Lower lobe of right lung (tissue), 2 donors: Measurements from ENCODE around the gene ASB18. TPM values are rescaled to one million over a fixed set of nuclear protein-coding genes. Genes with fewer than 3 reads are reported as not detected.

Experiments used
- ATAC-seq, 2 donors: fragments of 200-7000 bp; cut with Tn5 transposase; one replicate each; pipeline ENCODE4 v1.9.1; 2020 to 2022; ENCODE audit warnings: mild to moderate bottlenecking in 2 of 2, moderate library complexity in 2 of 2
- DNase-seq: peaks from one replicate; pipeline ENCODE4 v3.0.0-alpha.2; 2020
- H3K27ac ChIP-seq: fragments of 200-600 bp; one replicate; pipeline ENCODE4 v1.8.0; 2022
- H3K27me3 ChIP-seq: fragments of 200-600 bp; one replicate; pipeline ENCODE4 v1.8.0; 2022; ENCODE audit warnings: low read depth
- H3K36me3 ChIP-seq: fragments of 200-600 bp; one replicate; pipeline ENCODE4 v1.8.0; 2022; ENCODE audit warnings: mild to moderate bottlenecking
- H3K4me1 ChIP-seq: fragments of 200-600 bp; one replicate; pipeline ENCODE4 v1.8.0; 2022
- H3K4me3 ChIP-seq: fragments of 200-600 bp; one replicate; pipeline ENCODE4 v1.8.0; 2022; ENCODE audit warnings: mild to moderate bottlenecking
- H3K9me3 ChIP-seq: fragments of 200-600 bp; one replicate; pipeline ENCODE4 v1.8.0; 2022
- CTCF ChIP-seq: fragments of 200-600 bp; IDR thresholded peaks from one replicate; pipeline ENCODE4 v1.8.0; 2022; ENCODE audit warnings: antibody characterized with exemption, mild to moderate bottlenecking
- intact Hi-C: fragments of 100-400 bp; cut with DNase I; formaldehyde crosslinking; loops from one replicate; pipeline ENCODE4 v1.11.0; 2022
- total RNA-seq: library from RNA; stranded (reverse); fragmentation: NEBNext Ultra II Directional; extraction: Animal tissue kit (Norgen Biotek cat#: 25700); gene quantifications from one replicate; pipeline ENCODE4 v1.2.1, GENCODE V29; 2021
- donor health status: DM: no; HTN: yes; CAD: no; lungs with severe emphysema.

The ASB18 gene
- total RNA-seq, 1 donor from 2014 or later, result not detected

- peaks cover 94% of the 10 kb centered on the region for H3K27me3 ChIP-seq
- H3K9me3 ChIP-seq, result no peaks in the 10 kb centered on the region
- DNase-seq, result no peak
- TF ChIP-seq CTCF, result no peak
- no peak for ATAC-seq
- H3K4me1 ChIP-seq, result peaks cover 15% of the 10 kb centered on the region
- H3K36me3 ChIP-seq, result no peaks in the 10 kb centered on the region
- no peak overlapping the region for H3K27ac ChIP-seq
- intact Hi-C loops, result loop anchor here (10.0 kb wide), 1 partner anchor 389 kb away; no protein-coding TSS in a partner anchor
- no peak overlapping the region for H3K4me3 ChIP-seq
Measured at GRCh38 chr2:236173729-236174607, 90.2 kb downstream of the ASB18 start.

GRCh38 chr2:236173036-236173728, 91.0 kb downstream of the ASB18 start:
- no peak overlapping the region for H3K4me3 ChIP-seq
- H3K4me1 ChIP-seq, result peaks cover 15% of the 10 kb centered on the region
- H3K36me3 ChIP-seq, result no peaks in the 10 kb centered on the region
- no peak for DNase-seq
- H3K27me3 ChIP-seq, result peaks cover 94% of the 10 kb centered on the region
- no peak for ATAC-seq
- intact Hi-C loops, result loop anchor here (10.0 kb wide), 1 partner anchor 388 kb away; no protein-coding TSS in a partner anchor
- TF ChIP-seq CTCF, result no peak
- no peaks in the 10 kb centered on the region for H3K9me3 ChIP-seq
- H3K27ac ChIP-seq, result no peak overlapping the region

GRCh38 chr2:236172255-236173035, 91.8 kb downstream of the ASB18 start:
- H3K4me3 ChIP-seq, result no peak overlapping the region
- ATAC-seq, result no peak
- no peak overlapping the region for H3K27ac ChIP-seq
- H3K36me3 ChIP-seq, result no peaks in the 10 kb centered on the region
- intact Hi-C loops, result loop anchor here (10.0 kb wide), 1 partner anchor 388 kb away; no protein-coding TSS in a partner anchor
- H3K4me1 ChIP-seq, result peaks cover 18% of the 10 kb centered on the region
- no peak for DNase-seq
- H3K27me3 ChIP-seq, result peaks cover 94% of the 10 kb centered on the region
- no peaks in the 10 kb centered on the region for H3K9me3 ChIP-seq
- TF ChIP-seq CTCF, result no peak

- Histone ChIP-seq H3K9me3 (no peaks in the 10 kb centered on the region), H3K36me3 (no peaks in the 10 kb centered on the region), H3K27ac (no peak overlapping the region), H3K27me3 (peaks cover 94% of the 10 kb centered on the region), H3K4me3 (no peak overlapping the region), H3K4me1 (peaks cover 24% of the 10 kb centered on the region)
- ATAC-seq, result no peak
- DNase-seq, result no peak
- intact Hi-C loops, result loop anchor here (10.0 kb wide), 1 partner anchor 387 kb away; no protein-coding TSS in a partner anchor
- no peak for TF ChIP-seq CTCF
Measured at GRCh38 chr2:236171680-236172254, 92.4 kb downstream of the ASB18 start.

GRCh38 chr2:236171181-236171679, 93.0 kb downstream of the ASB18 start:
- no peaks in the 10 kb centered on the region for H3K9me3 ChIP-seq
- DNase-seq (no peak), ATAC-seq (no peak)
- intact Hi-C loops, result loop anchor here (10.0 kb wide), 1 partner anchor 386 kb away; no protein-coding TSS in a partner anchor
- no peak overlapping the region for H3K27ac ChIP-seq
- H3K4me1 ChIP-seq, result peaks cover 30% of the 10 kb centered on the region
- TF ChIP-seq CTCF, result no peak
- no peak overlapping the region for H3K4me3 ChIP-seq
- H3K27me3 ChIP-seq, result peaks cover 94% of the 10 kb centered on the region
- no peaks in the 10 kb centered on the region for H3K36me3 ChIP-seq
